Tibial nerve (tissue), 3 donors: ENCODE measurements around the gene SLC8B1.

Experiments used
- POLR2A ChIP-seq, 2 donors: fragments of 450-650 bp; IDR thresholded peaks; one replicate each; pipeline ENCODE4 v1.6.1; 2017; ENCODE audit warnings: antibody characterized with exemption in 2 of 2, mild to moderate bottlenecking in 2 of 2, moderate library complexity in 2 of 2
- TF ChIP-seq, protein P1 (sequence below), 5 experiments: fragments of 200-600 bp in 3 of 5; fragments of 450-650 bp in 2 of 5; sonication (generic) in 3 of 5; IDR thresholded peaks; one replicate each; pipeline ENCODE4 v1.5.1; 2016 to 2019; ENCODE audit warnings: antibody characterized with exemption in 5 of 5, mild to moderate bottlenecking in 3 of 5, moderate library complexity in 2 of 5

DNA sequence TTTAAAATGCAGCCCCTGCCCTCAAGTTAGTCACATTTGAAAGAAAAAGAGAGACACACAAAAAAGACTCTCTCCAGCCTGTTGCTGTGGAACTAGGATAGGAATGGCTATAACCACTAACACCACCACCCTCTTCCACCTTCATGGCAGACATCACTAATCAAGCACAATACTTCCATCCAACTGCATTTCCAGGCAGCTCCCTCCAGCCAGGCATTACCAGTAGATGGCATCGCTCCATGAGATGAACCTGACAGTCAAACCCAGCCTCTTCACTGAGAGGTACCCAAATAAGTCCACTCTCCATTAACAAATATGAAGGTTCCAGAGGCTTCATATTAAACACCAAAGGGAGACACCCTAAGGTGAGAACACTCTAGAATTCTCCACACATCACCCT is 24.4 kb downstream of the SLC8B1 start:
- TF ChIP-seq POLR2A (IDR thresholded peaks at IDR 0.05) = no peak
- TF ChIP-seq, protein P1, sequence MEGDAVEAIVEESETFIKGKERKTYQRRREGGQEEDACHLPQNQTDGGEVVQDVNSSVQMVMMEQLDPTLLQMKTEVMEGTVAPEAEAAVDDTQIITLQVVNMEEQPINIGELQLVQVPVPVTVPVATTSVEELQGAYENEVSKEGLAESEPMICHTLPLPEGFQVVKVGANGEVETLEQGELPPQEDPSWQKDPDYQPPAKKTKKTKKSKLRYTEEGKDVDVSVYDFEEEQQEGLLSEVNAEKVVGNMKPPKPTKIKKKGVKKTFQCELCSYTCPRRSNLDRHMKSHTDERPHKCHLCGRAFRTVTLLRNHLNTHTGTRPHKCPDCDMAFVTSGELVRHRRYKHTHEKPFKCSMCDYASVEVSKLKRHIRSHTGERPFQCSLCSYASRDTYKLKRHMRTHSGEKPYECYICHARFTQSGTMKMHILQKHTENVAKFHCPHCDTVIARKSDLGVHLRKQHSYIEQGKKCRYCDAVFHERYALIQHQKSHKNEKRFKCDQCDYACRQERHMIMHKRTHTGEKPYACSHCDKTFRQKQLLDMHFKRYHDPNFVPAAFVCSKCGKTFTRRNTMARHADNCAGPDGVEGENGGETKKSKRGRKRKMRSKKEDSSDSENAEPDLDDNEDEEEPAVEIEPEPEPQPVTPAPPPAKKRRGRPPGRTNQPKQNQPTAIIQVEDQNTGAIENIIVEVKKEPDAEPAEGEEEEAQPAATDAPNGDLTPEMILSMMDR (IDR thresholded peaks at IDR 0.05) = no peak
